HG03139 (cell line): ENCODE results near the gene SPANXD.
"Not testable (repeated sequence)": the region's sequence is repeated elsewhere in the genome, so short reads cannot be mapped to it uniquely, and the experiment has no call there.

Experiments used
- ATAC-seq: cut with Tn5 transposase; IDR thresholded peaks from one replicate; pipeline ENCODE4 v1.9.1; 2021; ENCODE audit not compliant: unreplicated experiment

SPANXD gene

GRCh38 chrX:141698639-141699038 is at the start of gene SPANXD:
Gene SPANXD (minus strand): TSS chrX:141698739. CDS start chrX:141698405, 334 bp downstream.
- ATAC-seq = not testable (repeated sequence)

DNA sequence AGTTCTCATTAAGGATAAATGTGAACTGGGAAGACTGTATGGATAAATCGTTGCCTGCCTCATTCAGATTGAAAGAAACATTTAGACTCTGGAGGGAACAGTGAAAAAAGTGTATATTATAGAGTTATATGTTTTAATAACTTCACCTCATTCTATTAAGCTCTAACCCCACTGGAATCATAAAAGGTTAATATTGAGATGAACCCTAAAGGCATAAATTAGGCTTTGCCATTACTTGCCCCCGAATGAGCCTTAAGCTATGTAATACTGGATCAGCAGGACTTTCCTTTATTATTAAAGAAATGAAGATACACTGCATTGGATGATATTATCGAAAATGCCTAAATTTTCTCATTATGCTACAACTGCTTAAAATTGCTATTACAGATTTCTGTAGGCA is 44.1 kb upstream of the SPANXD start:
- ATAC-seq = no peak

- no peak for ATAC-seq
These were observed 38.1 kb upstream of the SPANXD start for GRCh38 chrX:141736656-141737055.

DNA sequence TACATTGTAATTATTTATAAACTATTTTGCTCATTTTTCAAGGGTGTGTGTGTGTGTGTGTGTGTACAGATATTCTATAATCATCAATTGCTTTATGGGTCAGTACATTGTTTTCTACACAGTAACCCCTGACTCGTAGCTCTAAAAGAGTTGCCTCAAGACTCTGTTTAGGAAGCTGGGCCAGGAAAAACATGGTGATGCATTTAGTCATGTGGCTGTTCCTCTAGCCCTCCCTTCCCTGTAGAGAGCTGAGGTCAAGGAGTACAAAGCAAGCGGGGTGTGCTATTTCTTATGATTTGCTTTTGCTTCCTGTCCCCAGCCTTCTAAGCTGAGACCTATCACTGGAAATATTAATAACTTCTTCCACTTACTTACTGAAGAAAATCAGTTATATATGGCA is 34.8 kb upstream of the SPANXD start:
- no peak for ATAC-seq

- ATAC-seq = no peak
These were observed 33.5 kb upstream of the SPANXD start for GRCh38 chrX:141732031-141732430.

- ATAC-seq = no peak
These were observed 25.6 kb upstream of the SPANXD start for GRCh38 chrX:141724186-141724585.

DNA sequence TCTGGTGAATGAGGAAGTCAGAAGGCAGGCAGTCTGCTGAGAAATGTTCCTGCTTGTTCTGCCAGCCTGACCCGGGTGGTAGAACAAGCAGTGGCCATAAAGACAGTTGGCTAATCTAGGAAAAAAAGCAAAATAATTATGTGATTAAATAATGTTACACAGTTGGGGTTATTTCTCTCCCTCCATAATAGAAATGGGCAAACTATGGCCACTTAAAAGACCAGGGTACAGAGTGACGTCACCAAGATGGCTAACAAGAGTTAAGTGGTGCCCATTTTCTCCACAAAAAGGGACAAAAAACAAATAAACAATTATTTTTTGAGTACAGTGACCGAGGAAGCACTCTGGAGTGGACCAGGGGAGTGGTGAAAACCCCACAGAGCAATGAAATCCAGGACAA is 16.1 kb upstream of the SPANXD start:
- ATAC-seq = no peak

DNA sequence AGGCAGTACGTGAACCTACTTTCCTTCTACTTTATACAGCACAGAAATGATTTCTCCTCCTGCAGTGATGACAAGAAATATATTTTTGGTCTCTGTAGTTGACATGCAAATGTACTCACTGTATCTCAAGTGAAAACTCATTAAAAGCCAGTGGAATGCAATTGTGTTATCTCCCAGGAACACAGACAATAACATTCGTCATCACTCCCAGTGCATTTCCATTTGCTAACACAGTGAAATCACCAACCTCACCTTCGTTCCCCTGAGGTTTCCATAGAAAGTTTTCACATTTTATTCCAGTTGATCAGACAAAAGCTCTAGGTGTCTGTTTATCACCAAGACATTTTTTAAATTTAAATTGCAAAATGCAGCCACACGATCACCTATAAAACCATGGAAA is 2.5 kb upstream of the SPANXD start:
- no peak for ATAC-seq

- ATAC-seq = no peak
These were observed 24.6 kb downstream of the SPANXD start for GRCh38 chrX:141673946-141674345.

DNA sequence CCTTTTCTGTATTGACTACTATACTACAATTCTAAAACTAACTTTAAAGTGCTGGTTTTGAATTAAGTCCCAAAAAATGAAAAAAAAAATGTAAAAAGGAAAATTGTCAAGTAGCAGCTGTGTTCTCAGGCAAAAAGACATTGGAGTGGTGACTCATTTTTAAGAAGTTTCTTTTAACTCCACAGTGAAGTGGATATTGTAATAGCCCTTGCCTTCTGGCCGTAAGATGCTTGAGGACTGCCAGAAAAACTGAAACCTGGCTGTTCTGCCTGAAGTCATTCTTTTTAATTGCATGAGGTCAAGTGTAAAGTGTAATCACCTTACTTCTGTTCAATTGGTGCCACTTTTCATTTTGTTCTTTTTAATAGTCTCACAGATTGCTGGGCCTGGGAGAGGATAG is 28.9 kb downstream of the SPANXD start:
- no peak for ATAC-seq

- no peak for ATAC-seq
These were observed 30.2 kb downstream of the SPANXD start for GRCh38 chrX:141668371-141668770.

DNA sequence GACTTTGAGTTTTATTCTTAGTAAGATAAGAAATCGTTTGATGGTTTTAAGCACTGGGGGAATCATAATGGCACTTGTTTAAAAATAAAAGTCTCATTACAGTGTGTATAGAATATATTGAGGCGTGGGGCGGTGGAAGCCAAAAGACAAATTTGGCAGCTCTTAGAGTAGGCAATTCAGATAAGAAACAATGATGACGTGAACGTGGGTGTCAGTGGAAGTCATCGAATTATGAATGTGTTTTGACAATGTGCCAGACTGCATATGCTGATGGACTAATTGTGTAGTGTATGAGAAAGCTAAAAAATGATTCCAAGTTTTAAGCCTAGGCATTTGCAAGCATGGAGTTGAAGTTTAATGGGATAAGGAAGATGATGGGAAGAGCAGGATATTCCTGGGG is 35.8 kb downstream of the SPANXD start:
- ATAC-seq = no peak

DNA sequence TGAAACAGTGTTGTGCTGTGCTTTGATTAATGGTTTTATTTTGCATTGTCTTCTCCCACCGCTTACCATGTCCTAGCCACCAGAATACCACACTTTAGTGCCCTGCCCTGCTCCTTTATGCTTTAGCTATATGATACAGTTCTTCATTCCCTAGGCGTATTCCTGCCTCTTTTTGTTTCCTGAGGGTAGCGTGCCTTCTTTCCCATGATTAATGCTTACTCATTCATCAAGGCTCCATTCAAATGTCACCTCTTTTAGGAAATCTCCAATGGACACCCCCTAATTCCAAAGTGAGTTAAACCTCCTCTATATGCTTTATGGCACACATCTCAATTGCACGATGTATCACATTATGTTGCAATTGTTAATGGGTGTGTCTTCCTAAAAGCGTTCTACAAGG is 46.3 kb downstream of the SPANXD start:
- ATAC-seq = no peak
